Lung (tissue), 12 donors: ENCODE results near the gene CHN2. TPM values are rescaled to one million over a fixed set of nuclear protein-coding genes. Genes with fewer than 3 reads are reported as not detected.

Source experiments
- ATAC-seq: fragments of 200-7000 bp; cut with Tn5 transposase; one replicate; pipeline ENCODE4 v1.9.1; 2020; ENCODE audit warnings: moderate number of reproducible peaks; ENCODE audit not compliant: insufficient read depth, low FRiP score
- DNase-seq, 3 donors: peaks; one replicate each; pipeline ENCODE4 v3.0.0-alpha.2; 2013 to 2017
- H3K27ac ChIP-seq, 2 donors: one replicate each; pipeline ENCODE4 v1.5.1; 2013; ENCODE audit warnings: mild to moderate bottlenecking in 2 of 2, moderate library complexity in 2 of 2, control low read depth in 1 of 2, inconsistent platforms in 1 of 2, low read depth in 1 of 2, low read length in 1 of 2
- H3K27me3 ChIP-seq, 3 donors: one replicate each; pipeline ENCODE4 v1.5.1; 2013; ENCODE audit warnings: low read length in 2 of 3; ENCODE audit not compliant: control insufficient read depth in 3 of 3, insufficient read depth in 3 of 3
- H3K36me3 ChIP-seq, 4 donors: one replicate each; pipeline ENCODE4 v1.5.1; 2013; ENCODE audit warnings: low read length in 4 of 4, mild to moderate bottlenecking in 1 of 4, moderate library complexity in 1 of 4; ENCODE audit not compliant: control insufficient read depth in 4 of 4, insufficient read depth in 4 of 4
- H3K4me1 ChIP-seq, 5 donors: one replicate each; pipeline ENCODE4 v1.5.1; 2013; ENCODE audit warnings: low read length in 5 of 5, mild to moderate bottlenecking in 2 of 5, moderate library complexity in 1 of 5; ENCODE audit not compliant: control insufficient read depth in 5 of 5, insufficient read depth in 5 of 5
- H3K4me3 ChIP-seq: one replicate; pipeline ENCODE4 v1.5.1; 2013; ENCODE audit warnings: mild to moderate bottlenecking, control low read depth, moderate library complexity
- H3K9ac ChIP-seq, 2 donors: one replicate each; pipeline ENCODE4 v1.5.1; 2013; ENCODE audit warnings: low read length in 2 of 2, control low read depth in 1 of 2; ENCODE audit not compliant: insufficient read depth in 1 of 2
- H3K9me3 ChIP-seq, 4 donors: one replicate each; pipeline ENCODE4 v1.5.1; 2013; ENCODE audit warnings: low read length in 3 of 4, mild to moderate bottlenecking in 1 of 4, moderate library complexity in 1 of 4; ENCODE audit not compliant: control insufficient read depth in 4 of 4, insufficient read depth in 3 of 4
- CTCF ChIP-seq: IDR thresholded peaks from 2 replicates; pipeline ENCODE4 v1.5.1; 2012; ENCODE audit warnings: mild to moderate bottlenecking; ENCODE audit errors: control extremely low read depth, extremely low read depth
- WGBS, 2 donors: extraction: QIAGEN DNeasy Blood & Tissue Kit; methylation state at CpG; one replicate each; pipeline ENCODE4 v1.1.7; 2013; 5-methylcytosine and 5-hydroxymethylcytosine counted together
- polyA plus RNA-seq, 2 donors: library from polyadenylated mRNA; stranded (reverse); fragments of 200-250 nt; gene quantifications; one replicate each; pipeline ENCODE4 v1.2.1, GENCODE V29; 2013
- total RNA-seq, 2 donors: library from RNA; depleted of rRNA in 1 of 2; stranded (reverse); fragments of >200 nt in 1 of 2; gene quantifications; one replicate each; pipeline ENCODE4 v1.2.1, GENCODE V29; 2014 to 2021
- donor health status: control.
- donor health status: control.
- donor health status: Bipolar disorder and iron deficiency.
- donor health status: healthy.
- donor health status: DM: yes; HTN: yes; CAD: no.

CHN2 gene
- total and polyA plus RNA-seq, 4 donors, result 3.2 to 11.0 (median 6.7) TPM

- no peak for TF ChIP-seq CTCF
- Histone ChIP-seq H3K36me3 (no peaks in the 10 kb centered on the region), H3K9me3 (no peaks in the 10 kb centered on the region), H3K9ac (no peak overlapping the region), H3K27ac (no peak overlapping the region), H3K4me3 (no peak overlapping the region), H3K4me1 (peaks cover 0 to 6% (median 0%) of the 10 kb centered on the region in 5 donors), H3K27me3 (peaks cover 0 to 10% (median 0%) of the 10 kb centered on the region in 3 donors)
- 92 to 94% methylated on average over 12 of the region's 12 CpGs for WGBS, 2 donors
- ATAC-seq (no peak), DNase-seq (no peak)
These were observed 98.5 kb downstream of the CHN2 start for GRCh38 chr7:29292886-29293658.

DNA sequence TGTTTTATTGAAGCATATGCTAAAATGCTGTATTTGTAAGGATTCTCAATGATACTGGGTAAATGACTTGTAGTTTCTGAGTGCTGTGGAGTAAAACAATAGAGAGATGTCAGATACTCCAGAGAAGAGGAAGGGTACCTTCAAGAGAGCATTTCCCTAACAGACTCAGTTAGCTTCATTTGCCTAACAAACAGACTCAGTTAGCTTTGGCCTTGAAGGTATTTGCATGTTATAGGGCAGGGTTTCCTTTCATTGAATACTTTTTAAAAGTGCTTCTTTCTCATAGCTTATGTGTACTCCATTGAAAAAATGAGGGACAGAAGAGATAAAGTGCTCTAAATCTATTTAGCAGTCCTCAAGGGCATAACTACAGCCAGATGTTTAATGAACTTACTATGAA lies 101.8 kb downstream of the CHN2 start:
- H3K27ac ChIP-seq, result no peak overlapping the region
- H3K4me3 ChIP-seq, result no peak overlapping the region
- no peaks in the 10 kb centered on the region for H3K9me3 ChIP-seq
- peaks cover 0 to 4% (median 0%) of the 10 kb centered on the region in 5 donors for H3K4me1 ChIP-seq
- H3K36me3 ChIP-seq, result no peaks in the 10 kb centered on the region
- ATAC-seq (no peak), DNase-seq (no peak)
- peaks cover 0 to 8% (median 0%) of the 10 kb centered on the region in 3 donors for H3K27me3 ChIP-seq
- H3K9ac ChIP-seq, result no peak overlapping the region
- no peak for TF ChIP-seq CTCF

DNA sequence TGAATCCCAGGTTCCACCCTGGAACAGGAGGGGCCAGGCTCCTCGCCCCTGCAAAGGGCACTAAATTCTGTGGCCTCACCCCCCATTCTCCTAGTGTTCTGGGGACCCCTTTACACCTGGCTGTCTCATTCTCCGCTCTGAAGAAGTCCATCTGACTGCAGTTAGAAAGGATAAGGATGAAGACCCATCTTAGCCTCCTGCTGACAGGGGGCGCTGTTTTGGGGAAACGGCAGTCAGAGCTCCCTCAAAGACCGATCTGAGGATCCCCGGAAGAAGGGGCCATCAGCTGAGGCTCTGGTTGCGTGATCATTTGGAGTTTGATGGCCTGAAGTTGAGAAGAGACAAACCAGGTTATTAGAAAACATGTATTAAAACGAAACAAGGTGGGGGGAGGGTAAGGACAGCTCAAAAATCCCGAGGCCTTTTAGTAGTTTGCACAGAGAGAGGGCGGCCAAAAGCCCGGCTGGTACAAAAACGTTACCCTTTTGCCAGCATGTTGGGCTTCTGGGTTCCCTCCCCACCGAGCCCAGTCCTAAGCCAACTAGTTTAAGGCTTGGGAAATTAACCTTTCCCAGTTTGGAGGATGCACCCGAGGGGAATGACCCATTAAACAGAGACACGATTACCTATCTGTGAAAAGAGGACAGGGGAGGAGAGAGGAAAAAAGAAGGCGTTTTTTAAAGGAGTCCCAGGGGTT lies 102.8 kb downstream of the CHN2 start:
- Histone ChIP-seq H3K27ac (no peak overlapping the region), H3K4me1 (peaks cover 0 to 4% (median 0%) of the 10 kb centered on the region in 5 donors), H3K27me3 (peaks cover 0 to 10% (median 0%) of the 10 kb centered on the region in 3 donors), H3K4me3 (no peak overlapping the region), H3K36me3 (no peaks in the 10 kb centered on the region), H3K9me3 (no peaks in the 10 kb centered on the region), H3K9ac (no peak overlapping the region)
- 84 to 87% methylated on average over 16 of the region's 16 CpGs for WGBS, 2 donors
- TF ChIP-seq CTCF, result no peak
- ATAC-seq (no peak), DNase-seq (no peak)
